ENCODE data around the gene NT5DC1. TPM values are rescaled to one million over a fixed set of nuclear protein-coding genes. Genes with fewer than 3 reads are reported as not detected.

NT5DC1 gene
- polyA plus RNA-seq, 2 of the 4 experiments (the other 2 are of a cell fraction): 26.9 to 31.5 TPM

- TF ChIP-seq USF2 (IDR thresholded peaks at IDR 0.05) (no peak), HES2 (IDR thresholded peaks at IDR 0.05) (no peak), CBX8 (IDR thresholded peaks at IDR 0.05) (no peak), SMC3 (IDR thresholded peaks at IDR 0.05) (no peak), PBX3 (IDR thresholded peaks at IDR 0.05) (no peak), POLR2A (IDR thresholded peaks at IDR 0.05; ENCODE audit: low read length) (no peak), HDAC2 (IDR thresholded peaks at IDR 0.05) (no peak), JUNB (IDR thresholded peaks at IDR 0.05) (no peak), TFCP2L1 (CRISPR knock-in tag; IDR thresholded peaks at IDR 0.05) (no peak), CHD2 (IDR thresholded peaks at IDR 0.05; ENCODE audit: low read length, partially characterized antibody) (no peak), CHD4 (IDR thresholded peaks at IDR 0.05; ENCODE audit: borderline replicate concordance) (no peak), FOXS1 (CRISPR knock-in tag; IDR thresholded peaks at IDR 0.05) (no peak)
- TF ChIP-seq, protein P1, sequence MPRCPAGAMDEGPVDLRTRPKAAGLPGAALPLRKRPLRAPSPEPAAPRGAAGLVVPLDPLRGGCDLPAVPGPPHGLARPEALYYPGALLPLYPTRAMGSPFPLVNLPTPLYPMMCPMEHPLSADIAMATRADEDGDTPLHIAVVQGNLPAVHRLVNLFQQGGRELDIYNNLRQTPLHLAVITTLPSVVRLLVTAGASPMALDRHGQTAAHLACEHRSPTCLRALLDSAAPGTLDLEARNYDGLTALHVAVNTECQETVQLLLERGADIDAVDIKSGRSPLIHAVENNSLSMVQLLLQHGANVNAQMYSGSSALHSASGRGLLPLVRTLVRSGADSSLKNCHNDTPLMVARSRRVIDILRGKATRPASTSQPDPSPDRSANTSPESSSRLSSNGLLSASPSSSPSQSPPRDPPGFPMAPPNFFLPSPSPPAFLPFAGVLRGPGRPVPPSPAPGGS (IDR thresholded peaks at IDR 0.05): no peak
- DNase-seq (ENCODE audit: low read depth in 1 of 2, low spot score in 1 of 2): no peak
- ChIA-PET CTCF (interaction anchor here (0.9 to 2.9 kb wide), 4 partner anchors 9 to 76 kb away, joined by 3 to 11 read pairs (median 5); no protein-coding TSS in a partner anchor), POLR2A (interaction anchor here (2.6 kb wide), 1 partner anchor 13 kb away, joined by 7 read pairs; the partner anchor contains the start of gene NT5DC1)
- Histone ChIP-seq H3K9me3 (no peaks in the 10 kb centered on the region), H3K4me3 (no peak overlapping the region), H3K4me2 (peak overlapping the region; percentile 33; the same call in 1 of the 3 replicates), H3K27ac (0 out of 6 replicates have a peak overlapping the region, but pooled peaks of 1 of the 2 experiments have one; percentile 21), H3K4me1 (peaks cover 11% of the 10 kb centered on the region; the same call in 1 of the 3 replicates)
- 35% methylated on average over 3 of the region's 4 CpGs for WGBS (ENCODE audit: missing lambda C conversion rate)
- peak; percentile 41 to 59; a peak in 3 of 6 replicates for ATAC-seq
- FAIRE-seq: no peak
These were observed 13.1 kb upstream of the NT5DC1 start for GRCh38 chr6:116087437-116088027.

- no peak overlapping the region for H3K4me3 ChIP-seq
- no peak overlapping the region for H3K4me2 ChIP-seq
- DNase-seq (ENCODE audit: low read depth in 1 of 2, low spot score in 1 of 2) (no peak), FAIRE-seq (no peak), ATAC-seq (no peak)
- ChIA-PET CTCF (no interaction called here), POLR2A (no interaction called here)
- H3K27ac ChIP-seq: no peak overlapping the region
- TF ChIP-seq FOXS1 (CRISPR knock-in tag; IDR thresholded peaks at IDR 0.05) (no peak), CTCF (IDR thresholded peaks at IDR 0.05) (no peak), TP53 (CRISPR knock-in tag; IDR thresholded peaks at IDR 0.05) (no peak), PBX3 (IDR thresholded peaks at IDR 0.05) (no peak), TFCP2L1 (CRISPR knock-in tag; IDR thresholded peaks at IDR 0.05) (no peak), ZSCAN20 (CRISPR knock-in tag; IDR thresholded peaks at IDR 0.05) (no peak), HOXA7 (CRISPR knock-in tag; IDR thresholded peaks at IDR 0.05) (no peak), ZFP36 (IDR thresholded peaks at IDR 0.05; ENCODE audit: borderline replicate concordance, partially characterized antibody) (no peak), SMC3 (IDR thresholded peaks at IDR 0.05) (no peak), ZC3H11A (IDR thresholded peaks at IDR 0.05) (no peak), RNF2 (IDR thresholded peaks at IDR 0.05; ENCODE audit: borderline replicate concordance, low read depth) (no peak), HOXB5 (CRISPR knock-in tag; IDR thresholded peaks at IDR 0.05) (no peak), HES2 (IDR thresholded peaks at IDR 0.05) (no peak)
- TF ChIP-seq, protein P2, sequence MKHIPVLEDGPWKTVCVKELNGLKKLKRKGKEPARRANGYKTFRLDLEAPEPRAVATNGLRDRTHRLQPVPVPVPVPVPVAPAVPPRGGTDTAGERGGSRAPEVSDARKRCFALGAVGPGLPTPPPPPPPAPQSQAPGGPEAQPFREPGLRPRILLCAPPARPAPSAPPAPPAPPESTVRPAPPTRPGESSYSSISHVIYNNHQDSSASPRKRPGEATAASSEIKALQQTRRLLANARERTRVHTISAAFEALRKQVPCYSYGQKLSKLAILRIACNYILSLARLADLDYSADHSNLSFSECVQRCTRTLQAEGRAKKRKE (CRISPR knock-in tag; IDR thresholded peaks at IDR 0.05; ENCODE audit: low read depth): no peak
- no peaks in the 10 kb centered on the region for H3K9me3 ChIP-seq
- peaks cover 11% of the 10 kb centered on the region; the same call in 1 of the 3 replicates for H3K4me1 ChIP-seq
These were observed 11.7 kb upstream of the NT5DC1 start for GRCh38 chr6:116088946-116089345.

Data from A549 (cell line).